Measurements from ENCODE around the gene TRPT1. TPM values are rescaled to one million over a fixed set of nuclear protein-coding genes. Genes with fewer than 3 reads are reported as not detected.

Gene TRPT1
- polyA plus RNA-seq, 3 donors = 24.8 to 34.6 (median 31.6) TPM

- Mint-ChIP-seq H3K9me3 (peaks cover 0 to 8% (median 2%) of the 10 kb centered on the region in 7 donors), H3K27ac (peak overlapping the region in 1 of 7 donors; percentile 25), H3K4me3 (peak overlapping the region; percentile 77 to 85), H3K4me1 (peaks cover 52% of the 10 kb centered on the region), H3K27me3 (ENCODE audit: low read depth in 3 of 3) (peaks cover 11 to 21% (median 20%) of the 10 kb centered on the region in 3 donors), H3K36me3 (peaks cover 16 to 24% of the 10 kb centered on the region in 2 donors)
- Histone ChIP-seq H3K4me1 (ENCODE audit: control insufficient read depth in 1 of 2, insufficient read depth in 2 of 2, low read length in 2 of 2) (peaks cover 53 to 74% of the 10 kb centered on the region in 2 donors), H2AFZ (ENCODE audit: insufficient read depth, low read depth, low read length, poor library complexity, severe bottlenecking) (peak overlapping the region; percentile 61), H3K9me3 (replicated peaks in 1 of 2; ENCODE audit: control insufficient read depth in 1 of 2, insufficient read depth in 1 of 2, low read length in 2 of 2) (no peaks in the 10 kb centered on the region), H3K79me2 (ENCODE audit: insufficient read depth, low read length) (no peaks in the 10 kb centered on the region), H3K27ac (ENCODE audit: low read depth in 1 of 2, low read length in 2 of 2) (no peak overlapping the region), H3K36me3 (replicated peaks in 1 of 2; ENCODE audit: control insufficient read depth in 1 of 2, insufficient read depth in 2 of 2, low read length in 2 of 2) (no peaks in the 10 kb centered on the region), H3K4me3 (replicated peaks in 1 of 3; ENCODE audit: low read depth in 2 of 3, low read length in 3 of 3) (peak overlapping the region in 2 of 3 experiments; percentile 20 to 75), H3K9ac (ENCODE audit: insufficient read depth, low read length, poor library complexity, severe bottlenecking) (peak overlapping the region; percentile 54), H4K20me1 (ENCODE audit: insufficient read depth, low read length) (no peaks in the 10 kb centered on the region), H3K27me3 (ENCODE audit: control insufficient read depth in 2 of 2, insufficient read depth in 2 of 2, low read length in 2 of 2) (peaks cover 0 to 7% of the 10 kb centered on the region in 2 donors), H3K4me2 (replicated peaks; ENCODE audit: extremely low read depth, low read length, poor library complexity, severe bottlenecking) (peak overlapping the region; percentile 84)
- TF ChIP-seq CTCF (IDR thresholded peaks at IDR 0.05) = no peak
- WGBS (ENCODE audit: insufficient coverage) = 1% methylated on average over 72 of the region's 80 CpGs
- intact Hi-C loops (cut with micrococcal nuclease) = no loop called here
- DNase-seq = peak in 1 of 3 donors; percentile 13
Measured at GRCh38 chr11:64234647-64235379, 8.8 kb upstream of the TRPT1 start.

- Mint-ChIP-seq H3K27me3 (ENCODE audit: low read depth in 3 of 3) (peaks cover 11 to 21% (median 16%) of the 10 kb centered on the region in 3 donors), H3K27ac (peak within 1 kb of the TSS in 3 of 7 donors; percentile 25 to 45 (median 26)), H3K4me1 (peaks cover 51% of the 10 kb centered on the region), H3K9me3 (peaks cover 0 to 8% (median 2%) of the 10 kb centered on the region in 7 donors), H3K36me3 (peaks cover 14 to 29% of the 10 kb centered on the region in 2 donors), H3K4me3 (peak within 1 kb of the TSS; percentile 77 to 85)
- Histone ChIP-seq H3K4me3 (replicated peaks in 1 of 3; ENCODE audit: low read depth in 2 of 3, low read length in 3 of 3) (peak within 1 kb of the TSS in 2 of 3 experiments; percentile 20 to 75), H3K27me3 (ENCODE audit: control insufficient read depth in 2 of 2, insufficient read depth in 2 of 2, low read length in 2 of 2) (peaks cover 0 to 7% of the 10 kb centered on the region in 2 donors), H4K20me1 (ENCODE audit: insufficient read depth, low read length) (no peaks in the 10 kb centered on the region), H3K4me1 (ENCODE audit: control insufficient read depth in 1 of 2, insufficient read depth in 2 of 2, low read length in 2 of 2) (peaks cover 53 to 74% of the 10 kb centered on the region in 2 donors), H3K36me3 (replicated peaks in 1 of 2; ENCODE audit: control insufficient read depth in 1 of 2, insufficient read depth in 2 of 2, low read length in 2 of 2) (no peaks in the 10 kb centered on the region), H3K9ac (ENCODE audit: insufficient read depth, low read length, poor library complexity, severe bottlenecking) (peak within 1 kb of the TSS; percentile 54), H3K79me2 (ENCODE audit: insufficient read depth, low read length) (peaks cover 5% of the 10 kb centered on the region), H3K9me3 (replicated peaks in 1 of 2; ENCODE audit: control insufficient read depth in 1 of 2, insufficient read depth in 1 of 2, low read length in 2 of 2) (no peaks in the 10 kb centered on the region), H3K4me2 (replicated peaks; ENCODE audit: extremely low read depth, low read length, poor library complexity, severe bottlenecking) (peak within 1 kb of the TSS; percentile 84), H3K27ac (ENCODE audit: low read depth in 1 of 2, low read length in 2 of 2) (no peak within 1 kb of the TSS), H2AFZ (ENCODE audit: insufficient read depth, low read depth, low read length, poor library complexity, severe bottlenecking) (peak within 1 kb of the TSS; percentile 61)
- TF ChIP-seq CTCF (IDR thresholded peaks at IDR 0.05) = no peak
- DNase-seq = peak; percentile 19 to 35 (median 29)
- intact Hi-C loops (cut with micrococcal nuclease) = no loop called here
- 10% methylated on average over 41 of the region's 62 CpGs for WGBS (ENCODE audit: insufficient coverage)
Measured at GRCh38 chr11:64233913-64234586, 8.1 kb upstream of the TRPT1 start, which contains the start of gene VEGFB. TSS of gene VEGFB (plus strand) at chr11:64234584. CDS start at chr11:64234834, 250 bp downstream.
